DOHH2 (cell line): ENCODE data around the gene CELA2B.

Source experiments
- H3F3A ChIP-seq: fragments of 200-600 bp; sonication (generic), shearing (Covaris generic); 2 replicates; pipeline ENCODE4 v1.6.0; 2016; ENCODE audit warnings: antibody characterized with exemption, mild to moderate bottlenecking; ENCODE audit not compliant: control insufficient read depth, insufficient read depth
- H3K27ac ChIP-seq: fragments of 200-600 bp; sonication (generic); 2 replicates; pipeline ENCODE4 v1.5.1; 2014; ENCODE audit warnings: low read depth, mild to moderate bottlenecking, low read length, moderate library complexity
- H3K27me3 ChIP-seq: fragments of 200-600 bp; sonication (generic); 2 replicates; pipeline ENCODE4 v1.6.1; 2014; ENCODE audit warnings: mild to moderate bottlenecking, low read length, mixed read lengths; ENCODE audit not compliant: control insufficient read depth
- H3K36me3 ChIP-seq: fragments of 200-600 bp; sonication (generic); 2 replicates; pipeline ENCODE4 v1.6.1; 2014; ENCODE audit warnings: mild to moderate bottlenecking, low read length, moderate library complexity, mixed read lengths; ENCODE audit not compliant: control insufficient read depth
- H3K4me1 ChIP-seq: fragments of 200-600 bp; sonication (generic); 2 replicates; pipeline ENCODE4 v1.6.1; 2014; ENCODE audit warnings: mild to moderate bottlenecking, low read length, mixed read lengths; ENCODE audit not compliant: control insufficient read depth
- H3K4me2 ChIP-seq: fragments of 200-600 bp; sonication (generic); 2 replicates; pipeline ENCODE4 v1.6.0; 2014; ENCODE audit warnings: mild to moderate bottlenecking, low read length, moderate library complexity
- H3K4me3 ChIP-seq: fragments of 200-600 bp; sonication (generic); 2 replicates; pipeline ENCODE4 v1.5.1; 2014; ENCODE audit warnings: mild to moderate bottlenecking, low read length, mixed read lengths
- H3K79me2 ChIP-seq: fragments of 200-600 bp; sonication (generic); 2 replicates; pipeline ENCODE4 v1.6.1; 2014; ENCODE audit warnings: mild to moderate bottlenecking, low read length, mixed read lengths; ENCODE audit not compliant: control insufficient read depth
- H3K9me2 ChIP-seq: fragments of 200-600 bp; sonication (generic); replicated peaks from 2 replicates; pipeline ENCODE4 v1.6.1; 2014; ENCODE audit warnings: mild to moderate bottlenecking, low read length, mixed read lengths; ENCODE audit not compliant: control insufficient read depth
- H3K9me3 ChIP-seq: fragments of 200-600 bp; sonication (generic); 2 replicates; pipeline ENCODE4 v1.6.1; 2014; ENCODE audit warnings: antibody characterized with exemption, low read length, mixed read lengths; ENCODE audit not compliant: control insufficient read depth, insufficient read depth
- H4K20me1 ChIP-seq: fragments of 200-600 bp; sonication (generic); 2 replicates; pipeline ENCODE4 v1.6.0; 2014; ENCODE audit warnings: low read depth, mild to moderate bottlenecking, antibody characterized with exemption, low read length, moderate library complexity; ENCODE audit not compliant: control insufficient read depth, insufficient read depth
- EZH2phosphoT487 ChIP-seq: fragments of 200-600 bp; sonication (generic); IDR thresholded peaks from 2 replicates; pipeline ENCODE4 v1.6.1; 2017; ENCODE audit warnings: borderline replicate concordance, mild to moderate bottlenecking, antibody characterized with exemption, low read length, moderate library complexity, mixed read lengths
- TF ChIP-seq, protein P1 (sequence below): fragments of 200-600 bp; sonication (generic); IDR thresholded peaks from one replicate; pipeline ENCODE4 v1.5.1; 2014; ENCODE audit warnings: antibody characterized with exemption, mild to moderate bottlenecking, low read depth, low read length; ENCODE audit not compliant: poor library complexity, severe bottlenecking

Gene CELA2B

DNA sequence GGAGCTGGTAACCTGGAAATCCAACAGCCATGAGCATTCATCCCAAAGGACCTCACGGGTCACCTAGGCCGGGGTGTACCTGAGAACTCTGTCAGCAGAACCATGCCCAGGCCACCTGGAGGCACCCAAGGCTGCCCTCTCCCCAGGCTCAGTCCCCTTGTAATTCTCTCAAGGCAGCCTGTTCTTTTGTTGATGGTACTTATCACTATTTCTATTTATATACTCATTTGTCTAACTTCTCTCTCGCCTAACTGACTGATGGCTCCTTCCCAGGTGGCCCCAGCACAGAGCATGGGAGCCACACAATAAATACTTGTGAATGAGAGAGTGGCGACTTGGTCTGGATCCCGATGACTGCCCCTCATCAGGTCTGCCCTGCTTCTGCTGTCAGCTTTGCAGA lies 31.4 kb downstream of the CELA2B start:
- TF ChIP-seq, protein P1, sequence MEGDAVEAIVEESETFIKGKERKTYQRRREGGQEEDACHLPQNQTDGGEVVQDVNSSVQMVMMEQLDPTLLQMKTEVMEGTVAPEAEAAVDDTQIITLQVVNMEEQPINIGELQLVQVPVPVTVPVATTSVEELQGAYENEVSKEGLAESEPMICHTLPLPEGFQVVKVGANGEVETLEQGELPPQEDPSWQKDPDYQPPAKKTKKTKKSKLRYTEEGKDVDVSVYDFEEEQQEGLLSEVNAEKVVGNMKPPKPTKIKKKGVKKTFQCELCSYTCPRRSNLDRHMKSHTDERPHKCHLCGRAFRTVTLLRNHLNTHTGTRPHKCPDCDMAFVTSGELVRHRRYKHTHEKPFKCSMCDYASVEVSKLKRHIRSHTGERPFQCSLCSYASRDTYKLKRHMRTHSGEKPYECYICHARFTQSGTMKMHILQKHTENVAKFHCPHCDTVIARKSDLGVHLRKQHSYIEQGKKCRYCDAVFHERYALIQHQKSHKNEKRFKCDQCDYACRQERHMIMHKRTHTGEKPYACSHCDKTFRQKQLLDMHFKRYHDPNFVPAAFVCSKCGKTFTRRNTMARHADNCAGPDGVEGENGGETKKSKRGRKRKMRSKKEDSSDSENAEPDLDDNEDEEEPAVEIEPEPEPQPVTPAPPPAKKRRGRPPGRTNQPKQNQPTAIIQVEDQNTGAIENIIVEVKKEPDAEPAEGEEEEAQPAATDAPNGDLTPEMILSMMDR: no peak
- no peak for TF ChIP-seq EZH2phosphoT487
- H3K9me3 ChIP-seq: no peaks in the 10 kb centered on the region
- H3F3A ChIP-seq: no peaks in the 10 kb centered on the region
- H3K27ac ChIP-seq: no peak overlapping the region
- peaks cover 15% of the 10 kb centered on the region for H3K4me1 ChIP-seq
- no peaks in the 10 kb centered on the region for H4K20me1 ChIP-seq
- H3K4me3 ChIP-seq: no peak overlapping the region
- no peaks in the 10 kb centered on the region for H3K79me2 ChIP-seq
- no peaks in the 10 kb centered on the region for H3K36me3 ChIP-seq
- no peak overlapping the region for H3K4me2 ChIP-seq
- no peaks in the 10 kb centered on the region for H3K9me2 ChIP-seq
- no peaks in the 10 kb centered on the region for H3K27me3 ChIP-seq

- Histone ChIP-seq H3K27ac (no peak overlapping the region), H3K36me3 (no peaks in the 10 kb centered on the region), H4K20me1 (no peaks in the 10 kb centered on the region), H3K27me3 (no peaks in the 10 kb centered on the region), H3F3A (no peaks in the 10 kb centered on the region), H3K4me2 (peak overlapping the region; percentile 14; the same call in 1 of the 2 replicates), H3K4me3 (no peak overlapping the region), H3K79me2 (no peaks in the 10 kb centered on the region), H3K4me1 (peaks cover 15% of the 10 kb centered on the region), H3K9me2 (no peaks in the 10 kb centered on the region), H3K9me3 (no peaks in the 10 kb centered on the region)
- no peak for TF ChIP-seq EZH2phosphoT487
- TF ChIP-seq, protein P1: no peak
Measured at GRCh38 chr1:15508700-15509487, 33.0 kb downstream of the CELA2B start.

GRCh38 chr1:15509586-15509985 lies 33.7 kb downstream of the CELA2B start:
- no peak for TF ChIP-seq EZH2phosphoT487
- TF ChIP-seq, protein P1: no peak
- H3F3A ChIP-seq: no peaks in the 10 kb centered on the region
- no peak overlapping the region for H3K27ac ChIP-seq
- no peaks in the 10 kb centered on the region for H3K36me3 ChIP-seq
- no peaks in the 10 kb centered on the region for H4K20me1 ChIP-seq
- no peaks in the 10 kb centered on the region for H3K27me3 ChIP-seq
- H3K79me2 ChIP-seq: no peaks in the 10 kb centered on the region
- peaks cover 15% of the 10 kb centered on the region for H3K4me1 ChIP-seq
- no peaks in the 10 kb centered on the region for H3K9me2 ChIP-seq
- H3K4me2 ChIP-seq: no peak overlapping the region
- no peaks in the 10 kb centered on the region for H3K9me3 ChIP-seq
- H3K4me3 ChIP-seq: no peak overlapping the region
